DMS 273 (cell line): ENCODE data around the gene SLC17A3.

Experiments
- DNase-seq: peaks from one replicate; lab custom pipeline; 2025; ENCODE audit not compliant: unreplicated experiment; lab: John Stamatoyannopoulos, UW

SLC17A3 gene

DNA sequence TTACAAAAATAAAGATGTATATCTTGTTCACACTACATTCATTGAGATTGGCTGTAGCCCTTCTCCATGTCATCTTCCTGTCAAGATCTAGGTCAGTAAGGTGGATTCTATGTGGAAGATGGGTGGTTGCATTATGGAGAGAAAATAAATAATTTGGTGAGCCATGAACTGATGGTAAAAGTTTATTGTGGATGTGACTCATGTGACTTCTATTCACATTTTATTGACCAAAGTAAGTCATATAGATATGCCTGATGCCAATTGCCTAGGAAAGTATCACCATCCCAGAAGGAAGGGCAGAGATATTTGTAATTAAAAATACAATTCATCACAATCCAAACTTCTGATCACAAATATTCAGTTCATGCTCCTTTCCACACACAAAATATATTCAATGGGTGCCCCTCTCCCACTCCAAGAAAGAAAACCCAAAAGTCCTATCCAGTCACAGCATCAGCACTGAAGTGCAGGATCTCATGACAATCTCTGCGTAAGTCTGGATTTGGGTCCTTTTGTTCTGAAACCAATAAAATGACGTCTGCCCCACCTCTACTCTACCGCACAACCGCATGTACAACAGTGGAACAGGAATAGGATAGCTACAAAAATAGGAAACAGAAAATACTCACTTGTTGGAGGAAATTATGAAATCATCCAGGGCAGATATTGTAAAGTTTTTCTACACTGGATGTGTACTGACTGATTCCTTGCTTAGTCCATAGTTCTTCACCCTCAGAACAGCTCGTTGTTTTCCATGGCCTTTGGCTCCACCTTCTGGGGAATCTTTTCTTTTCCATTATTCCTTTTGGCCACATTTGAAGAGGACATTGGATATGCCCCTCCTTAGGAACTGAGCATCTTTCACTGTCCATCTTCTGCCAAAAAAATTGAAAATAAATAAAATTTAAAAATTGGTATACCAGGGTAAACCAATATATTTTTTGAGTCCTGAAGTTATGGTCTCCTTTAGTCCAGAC is 16.1 kb upstream of the SLC17A3 start:
- peak; percentile 77 for DNase-seq

- no peak for DNase-seq
Measured at GRCh38 chr6:25888626-25889025, 14.6 kb upstream of the SLC17A3 start.

DNA sequence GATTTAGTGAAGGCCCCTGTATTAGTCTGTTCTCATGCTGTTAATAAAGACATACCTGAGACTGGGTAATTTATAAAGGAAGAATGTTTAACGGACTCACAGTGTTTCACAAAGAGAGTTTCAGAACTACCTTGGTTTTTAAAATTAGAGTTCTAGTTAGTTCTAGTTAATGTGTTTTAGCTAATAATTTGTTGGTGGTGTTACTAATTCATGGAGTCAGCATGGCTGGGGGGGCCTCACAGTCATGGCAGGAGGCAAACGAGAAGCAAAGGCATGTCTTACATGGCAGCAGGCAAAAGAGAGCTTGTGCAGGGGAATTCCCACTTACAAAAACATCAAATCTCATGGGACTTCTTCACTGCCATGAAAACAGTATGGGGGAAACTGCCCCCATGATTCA is 12.0 kb upstream of the SLC17A3 start:
- no peak for DNase-seq

GRCh38 chr6:25883991-25884390 is 9.9 kb upstream of the SLC17A3 start:
- DNase-seq: no peak

GRCh38 chr6:25883536-25883935 is 9.5 kb upstream of the SLC17A3 start:
- no peak for DNase-seq

DNA sequence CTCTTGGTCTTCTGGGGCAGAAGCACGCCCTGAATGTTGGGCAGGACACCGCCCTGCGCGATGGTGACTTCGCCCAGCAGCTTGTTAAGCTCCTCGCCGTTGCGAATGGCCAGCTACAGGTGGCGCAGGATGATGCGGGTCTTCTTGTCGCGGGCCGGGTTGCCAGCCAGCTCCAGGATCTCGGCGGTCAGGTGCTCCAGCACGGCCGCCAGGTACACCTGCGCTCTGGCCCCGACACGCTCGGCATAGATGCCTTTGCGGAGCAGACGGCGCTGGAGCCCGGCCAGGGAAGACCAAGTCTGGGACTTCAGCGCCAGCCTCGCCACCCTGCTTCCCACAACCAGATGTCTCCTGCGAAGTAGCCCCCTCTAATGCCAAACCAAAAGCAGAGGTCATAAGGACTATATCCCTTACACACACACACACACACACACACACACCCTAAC is 8.0 kb upstream of the SLC17A3 start:
- no peak for DNase-seq

DNA sequence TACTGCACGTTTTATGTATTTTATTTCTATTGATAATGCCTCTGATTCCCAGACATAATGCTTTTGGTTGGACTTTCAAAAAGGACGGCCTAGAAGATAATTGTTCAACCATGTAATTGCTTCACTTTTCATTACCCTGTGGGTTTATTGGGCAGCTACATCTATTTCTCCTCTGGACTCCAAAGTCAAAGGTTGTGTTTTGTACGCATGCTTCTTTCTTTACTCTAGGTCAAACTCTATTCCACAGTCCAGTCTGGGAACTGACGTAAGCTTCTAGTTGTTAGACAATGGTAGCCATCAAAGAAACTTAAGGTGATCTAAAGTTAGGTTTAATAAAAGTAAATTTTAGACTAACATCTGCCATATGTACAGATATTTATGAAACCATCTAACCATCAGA is 6.6 kb upstream of the SLC17A3 start:
- no peak for DNase-seq

GRCh38 chr6:25878721-25879322 is 4.8 kb upstream of the SLC17A3 start:
- no peak for DNase-seq

- DNase-seq: no peak
Measured at GRCh38 chr6:25875926-25876602, 2.0 kb upstream of the SLC17A3 start.

DNA sequence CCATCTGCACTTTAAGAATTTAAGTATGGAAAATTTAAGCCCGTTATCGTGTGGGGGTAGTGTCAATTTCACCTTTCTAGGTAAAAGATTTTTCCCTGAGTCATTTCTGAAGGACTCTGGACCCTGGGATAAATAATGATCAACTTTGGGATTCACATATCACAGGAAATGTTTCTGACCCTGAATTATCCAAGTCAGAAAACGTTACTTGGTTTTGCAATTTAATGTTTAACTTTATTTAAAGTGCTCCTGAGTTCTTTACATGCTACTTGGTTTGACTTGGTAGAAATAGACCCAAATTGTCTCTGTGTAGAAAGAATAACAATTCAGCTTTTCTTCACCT is 1.5 kb upstream of the SLC17A3 start:
- no peak for DNase-seq

- DNase-seq: no peak
Measured at GRCh38 chr6:25874822-25875562, 949 bp upstream of the SLC17A3 start.

DNA sequence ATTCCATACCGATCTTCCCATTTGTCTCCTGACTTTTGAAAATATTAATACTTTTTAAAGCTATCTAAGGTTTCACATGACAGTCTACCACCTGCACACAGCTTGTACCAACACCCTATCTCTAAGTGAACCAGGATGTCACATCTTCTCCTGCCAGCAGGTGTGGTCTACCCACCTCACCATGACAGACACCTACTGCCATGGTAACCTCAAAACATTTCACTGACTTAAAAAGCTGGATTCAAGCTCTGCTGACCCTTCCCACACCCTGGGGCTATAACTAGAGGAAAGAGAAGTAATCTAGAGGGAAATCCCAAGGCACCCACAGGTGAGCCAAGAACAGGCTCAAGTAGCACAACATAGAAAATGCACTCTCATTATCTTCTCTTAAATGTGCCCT is 1.2 kb downstream of the SLC17A3 start:
- DNase-seq: no peak

GRCh38 chr6:25869840-25870239 is 4.2 kb downstream of the SLC17A3 start:
- DNase-seq: no peak

GRCh38 chr6:25868436-25869183 is 5.4 kb downstream of the SLC17A3 start:
- no peak for DNase-seq

DNA sequence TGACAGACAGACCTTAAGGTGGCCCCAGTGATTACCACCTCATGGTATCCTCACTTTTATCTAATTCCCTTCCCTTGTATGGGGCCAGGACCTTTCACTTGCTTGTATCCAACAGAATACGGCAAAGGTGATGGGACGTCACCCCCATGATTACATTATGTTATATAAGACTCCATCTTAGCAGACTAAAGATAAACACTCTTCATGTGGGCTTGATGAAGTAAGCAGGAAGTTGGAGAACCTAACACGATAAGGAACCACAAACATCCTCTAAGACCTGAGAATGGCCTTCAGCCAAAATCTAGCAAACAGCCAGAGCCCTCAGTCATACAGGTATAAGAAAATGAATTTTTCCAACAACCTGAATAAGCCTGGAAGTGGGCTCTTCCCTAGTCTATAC is 8.0 kb downstream of the SLC17A3 start:
- no peak for DNase-seq

- no peak for DNase-seq
Measured at GRCh38 chr6:25863360-25863759, 10.7 kb downstream of the SLC17A3 start.

DNA sequence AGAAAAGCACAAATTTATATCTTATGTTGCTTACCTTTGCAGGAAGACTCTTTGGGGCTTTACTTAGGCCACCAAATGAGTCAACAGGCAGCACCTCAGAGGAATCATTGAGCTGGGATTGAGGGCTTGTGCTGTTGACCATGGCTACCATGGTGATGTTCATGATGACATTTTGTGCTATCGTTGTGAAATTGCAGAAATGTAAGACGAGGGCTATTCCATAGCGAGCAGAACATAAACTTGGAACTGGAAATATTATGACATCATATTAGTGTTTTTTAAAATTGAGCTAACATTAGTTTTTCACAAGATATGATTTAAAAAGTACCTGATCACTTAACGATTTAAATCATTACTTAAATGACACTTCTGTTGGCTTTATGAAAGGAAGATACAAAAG is 11.8 kb downstream of the SLC17A3 start:
- DNase-seq: no peak

GRCh38 chr6:25852756-25853155 is 21.3 kb downstream of the SLC17A3 start:
- no peak for DNase-seq

DNA sequence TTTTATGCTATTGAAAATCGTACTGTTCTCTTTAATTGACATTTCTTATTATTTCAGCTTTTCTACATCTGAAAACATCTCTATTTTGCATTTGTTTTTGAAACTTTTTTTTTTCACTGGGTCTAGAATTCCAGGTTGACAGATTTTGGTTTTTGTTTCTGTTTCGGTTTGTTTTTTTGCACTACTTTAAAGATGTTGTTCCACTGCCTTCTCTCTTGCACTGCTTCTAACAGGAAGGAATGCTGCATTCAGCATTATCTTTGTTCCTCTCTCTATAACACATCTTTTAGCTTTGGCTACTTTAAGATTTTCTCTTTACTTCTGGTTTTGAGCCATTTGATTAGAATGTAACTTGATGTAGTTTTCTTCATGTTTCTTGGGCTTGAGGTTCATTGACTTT is 22.1 kb downstream of the SLC17A3 start:
- no peak for DNase-seq

DNA sequence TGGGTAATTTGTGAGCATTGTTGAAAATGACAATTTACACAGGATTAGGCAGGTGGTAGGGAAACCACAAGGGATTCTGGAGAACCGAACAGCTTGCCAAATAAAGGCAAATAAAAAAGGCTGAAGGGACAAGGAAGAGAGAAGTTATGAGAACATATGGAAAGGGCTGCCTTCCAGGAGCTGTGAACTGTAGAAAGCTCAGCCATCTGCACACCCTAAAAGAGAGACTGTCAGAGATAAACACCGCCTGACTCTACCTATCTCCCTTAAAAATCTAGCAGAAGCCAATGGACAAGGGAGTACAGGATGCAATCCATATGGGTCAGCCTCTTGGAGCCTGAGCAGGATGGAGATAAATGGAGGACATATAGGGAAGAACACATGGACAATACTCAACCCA is 29.5 kb downstream of the SLC17A3 start:
- peak; percentile 96 for DNase-seq

DNA sequence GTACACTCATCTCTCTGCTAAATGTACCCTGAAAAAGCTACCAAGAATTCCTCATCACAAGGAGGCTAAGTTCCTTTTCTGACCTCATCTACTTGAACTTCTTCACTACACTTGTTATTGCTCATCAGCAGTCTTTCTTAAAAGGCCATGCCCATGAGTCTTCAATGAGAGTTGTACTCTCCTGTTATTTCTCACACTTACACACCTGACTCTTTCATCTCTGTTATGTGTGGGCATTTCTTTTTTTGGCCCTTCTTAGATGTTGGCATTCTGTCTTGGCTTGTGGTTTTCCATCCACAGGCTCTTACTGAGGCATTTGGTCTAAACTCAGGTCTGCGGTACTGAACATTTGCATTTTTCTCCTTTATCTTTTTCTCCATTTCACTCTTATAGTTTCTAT is 31.5 kb downstream of the SLC17A3 start:
- no peak for DNase-seq
